Measurements from ENCODE around the gene USP40.

The USP40 gene

DNA sequence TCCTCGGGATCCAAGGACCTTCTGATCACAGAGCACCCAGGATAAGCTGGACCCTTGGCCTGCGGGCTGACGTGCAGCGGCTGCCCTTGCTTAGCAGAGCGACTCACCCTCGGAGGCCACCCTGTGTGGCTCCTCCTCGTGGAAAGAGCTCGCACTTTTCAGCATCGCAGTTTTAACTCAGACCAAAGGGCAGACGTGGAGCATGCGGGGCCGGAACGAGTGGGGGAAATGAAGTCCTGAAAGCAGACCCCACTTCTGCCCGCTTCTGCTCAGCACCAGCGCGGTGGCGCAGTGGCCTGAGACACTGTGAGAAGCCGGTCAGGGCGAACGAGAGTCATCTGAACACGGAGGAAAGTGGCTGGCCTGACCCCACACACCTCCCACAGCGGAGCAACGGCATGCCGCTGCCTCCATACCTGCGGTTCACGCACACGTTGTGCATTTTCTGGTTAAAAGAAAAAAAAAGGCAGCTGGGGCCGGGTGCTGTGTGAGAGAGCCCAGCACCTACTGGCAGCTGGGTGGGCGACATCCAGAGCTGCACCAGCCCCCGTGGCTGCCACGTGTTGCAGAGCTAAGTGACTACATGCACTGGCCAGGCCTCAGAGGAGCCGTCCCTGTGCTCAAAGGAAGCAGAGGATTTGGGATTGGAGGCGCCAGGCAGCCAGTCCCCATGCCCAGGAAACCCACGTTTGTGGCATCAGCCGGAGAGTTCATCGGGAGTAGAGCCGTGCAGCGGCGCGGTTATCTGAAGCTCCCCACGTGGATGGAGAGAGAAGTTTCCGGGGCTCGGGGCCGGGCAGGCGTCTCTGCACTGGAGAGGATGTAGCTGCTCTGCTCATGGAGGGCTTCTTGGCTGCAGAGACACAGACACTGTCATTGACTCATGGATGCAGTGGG lies 89.7 kb downstream of the USP40 start:
- no peak overlapping the region for H3K4me3 ChIP-seq (ENCODE audit: low read depth, low read length)

DNA sequence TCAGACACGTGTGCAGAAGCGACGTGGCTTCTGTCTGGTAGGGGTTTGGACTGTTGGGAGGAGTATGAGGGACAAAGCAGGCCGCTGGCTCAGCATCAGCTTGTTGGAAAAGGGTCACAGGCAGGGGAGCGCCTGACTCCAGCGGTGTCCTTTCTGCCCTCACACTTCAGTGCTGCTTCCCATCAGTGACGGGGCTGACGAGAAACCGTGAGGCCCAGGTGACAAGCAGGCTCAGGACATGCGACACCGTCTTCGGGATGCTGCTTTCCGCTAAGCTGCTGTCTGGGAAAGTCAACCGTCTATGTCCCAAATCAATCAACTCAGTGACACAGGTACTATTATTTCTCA lies 90.5 kb downstream of the USP40 start:
- no peak overlapping the region for H3K4me3 ChIP-seq (ENCODE audit: low read depth, low read length)
- no peak for DNase-seq (ENCODE audit: low read depth)
- TF ChIP-seq, protein P1, sequence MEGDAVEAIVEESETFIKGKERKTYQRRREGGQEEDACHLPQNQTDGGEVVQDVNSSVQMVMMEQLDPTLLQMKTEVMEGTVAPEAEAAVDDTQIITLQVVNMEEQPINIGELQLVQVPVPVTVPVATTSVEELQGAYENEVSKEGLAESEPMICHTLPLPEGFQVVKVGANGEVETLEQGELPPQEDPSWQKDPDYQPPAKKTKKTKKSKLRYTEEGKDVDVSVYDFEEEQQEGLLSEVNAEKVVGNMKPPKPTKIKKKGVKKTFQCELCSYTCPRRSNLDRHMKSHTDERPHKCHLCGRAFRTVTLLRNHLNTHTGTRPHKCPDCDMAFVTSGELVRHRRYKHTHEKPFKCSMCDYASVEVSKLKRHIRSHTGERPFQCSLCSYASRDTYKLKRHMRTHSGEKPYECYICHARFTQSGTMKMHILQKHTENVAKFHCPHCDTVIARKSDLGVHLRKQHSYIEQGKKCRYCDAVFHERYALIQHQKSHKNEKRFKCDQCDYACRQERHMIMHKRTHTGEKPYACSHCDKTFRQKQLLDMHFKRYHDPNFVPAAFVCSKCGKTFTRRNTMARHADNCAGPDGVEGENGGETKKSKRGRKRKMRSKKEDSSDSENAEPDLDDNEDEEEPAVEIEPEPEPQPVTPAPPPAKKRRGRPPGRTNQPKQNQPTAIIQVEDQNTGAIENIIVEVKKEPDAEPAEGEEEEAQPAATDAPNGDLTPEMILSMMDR (IDR thresholded peaks at IDR 0.05; ENCODE audit: insufficient read depth, low read depth, low read length, missing control alignments): no peak

More for the DNA sequence above, 89.7 kb downstream of the USP40 start:
- DNase-seq (ENCODE audit: low read depth): no peak
- TF ChIP-seq, protein P1 (IDR thresholded peaks at IDR 0.05; ENCODE audit: insufficient read depth, low read depth, low read length, missing control alignments): no peak

DNA sequence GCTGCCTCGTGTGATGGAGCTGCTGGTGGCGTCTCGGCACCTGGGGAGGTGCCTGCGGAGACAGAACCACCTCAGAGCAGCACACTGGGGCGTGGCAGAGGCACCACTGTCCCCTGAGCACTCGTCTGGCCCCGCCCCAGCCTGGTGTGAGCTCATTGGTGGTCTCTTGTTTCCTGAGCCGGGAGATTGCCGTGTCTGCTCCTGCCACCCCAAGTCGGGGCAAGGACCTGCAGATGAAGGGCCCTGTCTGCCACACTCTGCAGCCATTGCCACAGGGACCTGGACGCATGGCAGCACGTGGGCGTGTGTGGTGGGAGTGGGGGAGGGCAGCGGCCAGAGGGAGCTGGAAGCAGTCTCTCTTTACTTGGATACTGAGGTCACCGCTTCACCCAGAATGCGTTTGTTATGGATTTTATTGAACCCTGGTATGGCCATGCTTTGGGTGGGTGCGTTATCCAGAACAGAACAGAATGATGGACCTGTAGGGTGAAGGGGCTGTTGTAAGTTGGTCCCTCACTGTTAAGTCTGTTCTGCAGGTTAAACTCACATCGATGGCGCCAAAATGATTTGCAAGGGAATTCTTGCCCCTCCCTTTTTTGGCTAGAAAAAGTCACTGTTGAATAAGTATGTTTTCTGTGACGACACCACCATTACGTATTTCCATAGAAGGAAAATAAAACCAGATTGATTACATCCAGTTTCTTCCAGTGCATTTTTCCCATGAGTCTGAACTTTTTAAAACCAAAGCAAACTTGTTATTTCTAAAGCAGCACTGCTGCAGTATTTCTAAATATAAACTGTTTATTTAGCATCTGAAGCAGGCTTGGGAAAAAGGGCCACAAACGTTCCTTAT lies 92.0 kb downstream of the USP40 start:
- DNase-seq (ENCODE audit: low read depth): no peak
- TF ChIP-seq, protein P1 (IDR thresholded peaks at IDR 0.05; ENCODE audit: insufficient read depth, low read depth, low read length, missing control alignments): no peak
- no peak overlapping the region for H3K4me3 ChIP-seq (ENCODE audit: low read depth, low read length)

GRCh38 chr2:233473878-233474277 lies 92.7 kb downstream of the USP40 start:
- TF ChIP-seq, protein P1 (IDR thresholded peaks at IDR 0.05; ENCODE audit: insufficient read depth, low read depth, low read length, missing control alignments): no peak
- no peak overlapping the region for H3K4me3 ChIP-seq (ENCODE audit: low read depth, low read length)
- no peak for DNase-seq (ENCODE audit: low read depth)

- DNase-seq (ENCODE audit: low read depth): no peak
- TF ChIP-seq, protein P1 (IDR thresholded peaks at IDR 0.05; ENCODE audit: insufficient read depth, low read depth, low read length, missing control alignments): no peak
- H3K4me3 ChIP-seq (ENCODE audit: low read depth, low read length): no peak overlapping the region
Measured at GRCh38 chr2:233473386-233473791, 93.2 kb downstream of the USP40 start.

DNA sequence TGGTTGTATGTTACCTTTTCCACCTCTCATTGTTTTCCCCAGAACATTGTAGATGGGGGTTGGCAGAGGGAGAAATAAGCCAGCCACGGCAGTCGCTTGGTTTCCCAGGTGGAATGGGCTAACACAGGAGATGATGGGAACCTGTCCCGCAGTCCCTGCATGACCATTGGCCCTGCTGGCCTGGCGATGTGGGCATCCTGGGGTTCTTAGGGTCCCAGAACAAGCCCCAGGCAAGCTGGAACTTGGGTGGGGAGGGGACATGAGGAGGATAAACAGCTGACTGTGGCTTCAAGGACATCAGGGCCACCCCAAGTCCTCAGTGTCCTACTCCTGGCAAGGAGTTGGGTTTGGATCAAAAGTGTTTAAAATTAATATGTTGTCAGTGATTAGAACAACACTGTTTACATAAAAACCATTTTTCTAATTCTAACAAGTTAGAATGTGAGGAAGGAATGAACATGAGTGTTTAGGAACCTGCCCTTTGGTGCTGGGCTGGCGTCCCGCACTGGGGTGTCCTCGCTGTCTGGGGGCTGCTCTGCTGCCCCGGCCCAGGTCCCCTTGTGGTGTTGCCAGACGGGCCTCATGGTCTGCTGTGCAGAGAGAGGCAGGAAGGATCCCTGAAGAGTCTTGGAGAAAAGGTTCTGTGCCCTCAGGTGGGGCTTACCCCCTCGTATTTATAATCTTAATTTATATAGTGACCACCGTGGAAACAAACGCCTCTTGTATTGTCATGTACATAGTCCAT lies 95.1 kb downstream of the USP40 start:
- TF ChIP-seq, protein P1 (IDR thresholded peaks at IDR 0.05; ENCODE audit: insufficient read depth, low read depth, low read length, missing control alignments): no peak
- DNase-seq (ENCODE audit: low read depth): no peak
- H3K4me3 ChIP-seq (ENCODE audit: low read depth, low read length): no peak overlapping the region
